Renal pelvis (tissue), 4 donors: ENCODE data around the gene FLII. TPM values are rescaled to one million over a fixed set of nuclear protein-coding genes. Genes with fewer than 3 reads are reported as not detected.

Source experiments
- DNase-seq: peaks from one replicate; pipeline ENCODE4 v3.0.0-alpha.2; 2013
- polyA plus RNA-seq, 3 donors: library from polyadenylated mRNA; unstranded; fragments of 120-200 nt; gene quantifications; one replicate each; pipeline ENCODE4 v1.2.1, GENCODE V29; 2013; ENCODE audit not compliant: insufficient read length in 3 of 3

The FLII gene
- polyA plus RNA-seq, 3 donors: 140 to 159 (median 142) TPM

- peak; percentile 73 for DNase-seq
These were observed 11.5 kb downstream of the FLII start for GRCh38 chr17:18246880-18247612.

GRCh38 chr17:18246109-18246725, 12.3 kb downstream of the FLII start:
- DNase-seq: no peak

- no peak for DNase-seq
These were observed 13.3 kb downstream of the FLII start for GRCh38 chr17:18245038-18245776.

- DNase-seq: no peak
These were observed 17.2 kb downstream of the FLII start for GRCh38 chr17:18241229-18241871.

GRCh38 chr17:18240449-18240848, 18.1 kb downstream of the FLII start:
- no peak for DNase-seq

GRCh38 chr17:18238299-18238698, 20.2 kb downstream of the FLII start:
- DNase-seq: no peak

- no peak for DNase-seq
These were observed 21.1 kb downstream of the FLII start for GRCh38 chr17:18237461-18237860.

- DNase-seq: no peak
These were observed 22.0 kb downstream of the FLII start for GRCh38 chr17:18236494-18236893.

GRCh38 chr17:18235743-18236256, 22.7 kb downstream of the FLII start:
- DNase-seq: no peak

GRCh38 chr17:18234853-18235380, 23.6 kb downstream of the FLII start:
- DNase-seq: no peak

GRCh38 chr17:18233803-18234518, 24.6 kb downstream of the FLII start:
- no peak for DNase-seq

- DNase-seq: no peak
These were observed 27.4 kb downstream of the FLII start for GRCh38 chr17:18231164-18231563.

GRCh38 chr17:18230288-18231141, 28.0 kb downstream of the FLII start:
- DNase-seq: no peak

- DNase-seq: no peak
These were observed 28.8 kb downstream of the FLII start for GRCh38 chr17:18229771-18230170.

GRCh38 chr17:18229254-18229653, 29.3 kb downstream of the FLII start:
- no peak for DNase-seq

GRCh38 chr17:18228176-18228682, 30.3 kb downstream of the FLII start:
- DNase-seq: no peak

- DNase-seq: no peak
These were observed 30.9 kb downstream of the FLII start for GRCh38 chr17:18227635-18228034.

GRCh38 chr17:18226284-18226945, 32.1 kb downstream of the FLII start:
- DNase-seq: no peak

- no peak for DNase-seq
These were observed 32.8 kb downstream of the FLII start for GRCh38 chr17:18225642-18226283.
